Measurements from ENCODE around the gene CD40LG.
A peak's percentile ranks its signal among the peaks of the same experiment; 100 is the strongest.

Gene CD40LG

GRCh38 chrX:136647677-136648360, at the start of gene CD40LG:
TSS of gene CD40LG (plus strand) at chrX:136648158. CDS start at chrX:136648249, 91 bp downstream.
- DNase-seq (ENCODE audit: low spot score): no peak

DNA sequence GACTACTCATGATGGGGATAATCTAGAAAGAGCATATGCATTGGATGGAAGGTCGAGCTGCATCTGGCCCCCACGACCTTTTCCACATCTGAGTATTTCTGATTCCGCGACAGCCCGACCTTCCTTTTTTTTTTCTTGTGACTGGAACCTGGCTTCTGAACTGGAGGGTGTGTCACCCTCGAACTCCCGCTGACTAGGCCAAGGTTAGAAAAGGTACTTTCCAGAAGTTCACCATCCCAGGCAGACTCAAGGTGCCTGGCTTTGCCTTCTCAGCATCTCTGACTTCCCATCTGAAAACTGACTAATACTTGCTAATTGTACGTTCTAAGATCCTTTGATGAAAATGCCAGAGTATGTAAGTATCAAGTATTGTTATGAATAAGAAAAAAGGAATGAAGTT, 49.3 kb upstream of the CD40LG start:
- DNase-seq (ENCODE audit: low spot score): no peak

- no peak for DNase-seq (ENCODE audit: low spot score)
Measured at GRCh38 chrX:136600059-136600458, 47.9 kb upstream of the CD40LG start.

DNA sequence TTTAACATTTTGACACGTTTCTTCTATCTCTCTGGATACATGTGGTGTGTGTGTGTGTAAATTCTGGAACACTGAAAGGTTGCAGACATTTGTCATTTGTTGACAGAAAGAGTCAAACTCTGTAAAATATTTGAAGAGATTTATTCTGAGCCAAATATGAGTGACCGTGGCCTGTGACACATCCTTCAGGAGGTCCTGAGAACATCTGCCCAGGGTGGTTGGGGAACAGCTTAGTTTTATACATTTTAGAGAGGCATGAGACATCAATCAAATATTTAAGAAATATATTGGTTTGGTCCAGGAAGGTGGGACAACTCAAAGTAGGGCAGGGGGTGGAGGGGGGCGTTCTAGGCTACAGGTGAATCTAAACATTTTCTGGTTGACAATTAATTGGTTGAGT, 40.7 kb upstream of the CD40LG start:
- no peak for DNase-seq (ENCODE audit: low spot score)

DNA sequence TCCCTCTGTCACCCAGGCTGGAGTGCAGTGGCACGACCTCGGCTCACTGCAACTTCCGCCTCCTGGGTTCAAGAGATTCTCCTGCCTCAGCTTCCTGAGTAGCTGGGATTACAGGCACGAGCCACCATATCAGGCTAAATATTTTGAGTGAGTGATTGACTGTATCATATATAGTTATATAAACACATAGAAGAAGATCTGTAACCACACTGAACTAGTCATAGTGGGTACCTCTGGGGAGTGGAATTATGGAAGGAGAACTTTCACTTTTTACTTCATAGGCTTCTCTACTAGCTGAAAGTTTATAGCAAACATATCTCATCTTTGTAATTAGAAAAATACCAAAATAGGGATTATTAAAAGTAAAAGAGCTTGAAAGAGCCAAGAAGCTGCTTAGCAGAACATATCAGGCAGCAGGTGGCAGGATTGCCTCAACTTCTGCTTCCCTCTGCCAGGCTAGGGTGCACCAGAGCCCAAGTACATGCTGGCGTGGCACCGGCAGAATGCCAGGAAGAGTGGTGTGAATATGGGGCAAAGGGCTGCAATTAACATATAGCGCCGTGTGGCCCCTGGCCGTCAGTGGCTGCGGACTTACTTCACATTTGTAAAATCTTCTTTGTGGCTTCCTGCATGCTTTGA, 39.5 kb upstream of the CD40LG start:
- peak; percentile 13 for DNase-seq (ENCODE audit: low spot score)

GRCh38 chrX:136616987-136617685, 30.8 kb upstream of the CD40LG start:
- DNase-seq (ENCODE audit: low spot score): no peak

DNA sequence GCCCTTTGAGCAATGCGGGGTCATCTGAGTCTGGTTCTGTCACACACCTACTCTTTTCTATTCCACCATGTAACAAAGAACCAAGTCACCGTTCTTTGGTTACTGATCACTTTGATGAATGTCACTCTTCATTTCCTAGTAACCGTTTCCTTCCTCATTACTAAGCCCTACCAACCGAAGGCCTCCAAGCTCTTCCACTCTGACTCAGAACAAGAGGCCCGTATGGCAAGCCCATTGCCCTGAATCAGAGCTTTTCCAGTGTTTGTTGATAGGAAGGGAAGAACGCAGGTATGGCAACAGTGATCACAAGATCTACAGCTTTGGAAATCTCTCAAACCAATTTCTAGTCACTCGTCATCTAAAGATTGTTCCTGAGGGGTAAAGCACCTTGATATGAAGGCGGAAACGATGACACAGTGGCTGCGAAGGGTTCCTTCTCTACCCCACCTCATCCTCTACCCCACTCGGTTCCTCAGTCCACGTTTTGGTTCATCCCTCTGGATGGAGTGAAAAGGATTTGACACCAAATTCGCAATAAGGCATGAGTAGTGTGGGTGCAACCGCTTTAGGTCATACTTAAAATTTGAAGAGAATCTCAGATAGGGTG, 28.0 kb upstream of the CD40LG start:
- DNase-seq (ENCODE audit: low spot score): no peak

DNA sequence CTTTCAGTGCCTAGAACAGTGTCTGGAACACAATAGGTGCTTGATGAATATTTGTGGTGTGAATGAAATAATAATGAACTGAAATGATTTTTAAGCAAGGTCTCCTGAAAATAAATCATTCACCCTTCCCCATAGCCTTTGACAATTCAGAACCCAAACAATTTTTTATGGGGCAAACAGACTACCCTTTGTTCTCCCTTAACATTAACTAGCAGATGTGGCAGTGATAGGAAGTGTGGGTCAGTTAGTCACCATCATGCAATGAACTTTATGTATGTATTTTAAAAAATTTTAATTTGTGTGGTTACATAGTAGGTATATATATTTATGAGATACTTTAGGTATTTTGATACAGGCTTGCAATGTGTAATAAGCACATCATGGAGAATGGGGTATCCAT, 27.2 kb upstream of the CD40LG start:
- DNase-seq (ENCODE audit: low spot score): no peak

DNA sequence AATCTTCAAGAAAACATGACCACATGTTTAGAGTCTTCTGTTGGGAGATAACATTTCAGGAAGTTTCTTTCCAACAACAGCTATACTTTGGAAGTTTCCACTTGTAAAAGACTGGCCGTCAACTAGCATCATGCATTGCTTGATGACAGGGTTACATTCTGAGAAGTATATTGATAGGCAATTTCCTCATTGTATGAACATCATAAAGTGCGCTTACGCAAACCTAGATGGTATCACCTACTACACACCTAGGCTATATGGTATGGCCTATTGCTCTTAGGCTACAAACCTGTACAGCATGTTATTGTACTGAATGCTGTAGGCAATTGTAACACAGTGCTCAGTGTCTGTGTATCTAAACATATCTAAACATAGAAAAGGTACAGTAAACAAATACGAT, 25.4 kb upstream of the CD40LG start:
- no peak for DNase-seq (ENCODE audit: low spot score)

DNA sequence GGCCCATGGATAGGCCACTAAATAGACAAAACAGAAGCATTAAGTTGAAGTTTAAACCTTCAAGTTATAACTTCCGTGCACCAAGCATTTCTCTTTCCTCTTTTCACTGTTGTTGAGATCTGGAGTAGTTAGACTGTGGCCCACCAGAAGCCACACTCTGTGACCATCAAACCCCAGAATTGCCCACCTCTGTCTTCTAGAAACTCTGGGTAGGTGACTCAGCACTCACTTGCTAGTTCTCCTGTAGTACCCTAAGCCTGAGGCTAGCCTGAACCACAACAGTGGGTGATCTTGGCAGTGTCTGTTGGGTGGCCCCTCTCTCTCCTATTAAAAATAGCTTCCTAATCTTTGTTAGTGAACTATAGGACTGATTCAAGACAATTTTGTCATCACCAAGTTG, 24.6 kb upstream of the CD40LG start:
- DNase-seq (ENCODE audit: low spot score): no peak

DNA sequence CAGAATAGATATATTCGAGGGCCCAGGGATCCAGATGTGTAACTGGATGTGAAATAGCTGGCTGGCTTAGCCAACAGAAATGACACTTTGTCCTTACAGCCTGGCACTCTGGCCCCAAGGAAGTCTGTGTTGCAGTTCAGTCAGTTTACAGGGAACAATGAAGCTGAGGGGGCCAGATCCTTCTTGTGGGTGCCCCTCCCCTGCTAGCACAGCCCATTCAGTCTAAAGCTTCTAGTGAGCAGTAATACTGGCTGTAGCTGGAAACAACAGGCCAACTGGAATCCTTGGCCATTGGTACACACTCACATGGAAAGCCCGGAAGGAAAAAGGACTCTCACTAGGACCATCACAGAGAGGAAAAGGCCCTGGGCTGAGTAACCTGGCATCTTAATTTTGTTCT, 22.7 kb upstream of the CD40LG start:
- no peak for DNase-seq (ENCODE audit: low spot score)

- DNase-seq (ENCODE audit: low spot score): no peak
Measured at GRCh38 chrX:136626237-136626636, 21.7 kb upstream of the CD40LG start.

GRCh38 chrX:136626891-136627290, 21.1 kb upstream of the CD40LG start:
- DNase-seq (ENCODE audit: low spot score): no peak

DNA sequence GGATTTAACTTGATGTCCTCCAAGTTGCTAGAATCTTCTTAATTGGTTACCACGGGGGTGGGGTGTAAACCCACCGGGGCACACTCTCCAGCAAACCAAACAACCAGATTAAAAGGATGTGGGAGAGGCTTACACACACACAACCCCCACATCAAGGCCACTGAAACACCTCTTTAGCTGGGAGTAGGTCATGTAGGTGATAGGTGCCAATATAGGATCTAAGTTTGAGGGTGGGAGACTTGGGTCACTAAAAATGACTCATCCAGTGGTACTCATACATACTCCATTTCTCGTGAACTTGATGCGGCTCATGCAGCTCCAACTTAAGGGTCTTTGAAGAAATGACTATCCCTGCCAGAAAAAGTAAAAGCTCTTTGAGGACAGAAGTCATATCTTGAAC, 20.5 kb upstream of the CD40LG start:
- no peak for DNase-seq (ENCODE audit: low spot score)

GRCh38 chrX:136629084-136629750, 18.7 kb upstream of the CD40LG start:
- no peak for DNase-seq (ENCODE audit: low spot score)

DNA sequence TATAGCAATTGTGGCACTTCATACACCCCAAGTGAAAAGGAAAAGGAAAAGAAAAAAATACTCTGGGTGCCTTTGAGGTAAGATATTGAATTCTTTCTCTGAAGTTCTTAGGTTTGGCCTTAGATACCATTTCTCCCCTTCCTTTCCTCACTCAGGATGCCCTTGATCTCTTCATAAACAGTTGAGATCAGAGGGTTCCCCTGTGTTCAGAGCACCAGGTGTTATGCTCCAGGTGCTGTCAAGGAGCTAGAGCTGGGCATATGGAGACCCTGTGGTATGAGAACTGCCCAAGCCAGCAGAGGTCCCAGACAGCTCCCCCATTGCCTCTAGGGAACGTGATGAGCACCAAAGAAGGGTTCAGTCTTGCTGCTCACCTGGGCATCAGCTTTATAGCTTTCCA, 17.1 kb upstream of the CD40LG start:
- DNase-seq (ENCODE audit: low spot score): no peak

DNA sequence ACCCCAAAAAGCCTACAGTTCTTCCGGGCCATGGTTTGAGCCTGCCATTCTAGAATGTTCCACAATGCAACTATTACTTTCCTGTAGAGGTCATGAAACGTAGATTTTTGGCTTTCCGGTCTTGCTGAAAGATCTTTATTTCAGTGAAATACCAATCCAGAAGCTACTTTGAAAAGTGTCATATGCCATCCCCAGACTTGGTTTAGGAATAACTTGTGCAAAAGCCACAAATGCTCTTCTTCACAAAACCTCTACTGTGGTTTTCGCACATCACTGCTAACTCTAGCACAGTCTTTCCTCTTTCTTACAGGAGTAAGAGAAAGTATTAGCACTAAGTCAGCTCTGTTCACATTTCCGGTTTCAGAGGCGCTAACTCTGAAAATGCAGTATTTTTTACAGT, 12.7 kb upstream of the CD40LG start:
- no peak for DNase-seq (ENCODE audit: low spot score)

DNA sequence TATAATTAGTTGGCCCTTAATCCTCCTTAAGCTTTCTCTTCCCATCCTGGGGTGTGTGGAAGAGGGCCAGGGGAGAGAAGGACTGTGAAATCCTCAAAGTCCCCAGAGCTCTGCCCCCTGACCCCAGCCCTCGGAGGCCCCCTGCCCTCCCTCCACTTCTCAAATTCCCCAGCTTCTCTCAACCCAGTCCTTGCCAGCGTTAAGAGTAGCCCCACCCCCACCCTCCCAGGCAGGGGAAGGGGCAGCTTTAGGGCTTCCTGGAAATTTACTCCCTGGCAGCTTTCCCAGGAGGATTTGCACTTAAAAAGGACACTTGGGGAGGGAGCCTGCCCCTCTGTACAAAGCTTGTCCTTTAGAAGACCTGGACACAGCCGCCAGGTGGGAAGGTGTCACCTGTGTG, 11.8 kb upstream of the CD40LG start:
- DNase-seq (ENCODE audit: low spot score): peak; percentile 41

- DNase-seq (ENCODE audit: low spot score): no peak
Measured at GRCh38 chrX:136639506-136640176, 8.3 kb upstream of the CD40LG start.

GRCh38 chrX:136643243-136643642, 4.7 kb upstream of the CD40LG start:
- DNase-seq (ENCODE audit: low spot score): no peak

DNA sequence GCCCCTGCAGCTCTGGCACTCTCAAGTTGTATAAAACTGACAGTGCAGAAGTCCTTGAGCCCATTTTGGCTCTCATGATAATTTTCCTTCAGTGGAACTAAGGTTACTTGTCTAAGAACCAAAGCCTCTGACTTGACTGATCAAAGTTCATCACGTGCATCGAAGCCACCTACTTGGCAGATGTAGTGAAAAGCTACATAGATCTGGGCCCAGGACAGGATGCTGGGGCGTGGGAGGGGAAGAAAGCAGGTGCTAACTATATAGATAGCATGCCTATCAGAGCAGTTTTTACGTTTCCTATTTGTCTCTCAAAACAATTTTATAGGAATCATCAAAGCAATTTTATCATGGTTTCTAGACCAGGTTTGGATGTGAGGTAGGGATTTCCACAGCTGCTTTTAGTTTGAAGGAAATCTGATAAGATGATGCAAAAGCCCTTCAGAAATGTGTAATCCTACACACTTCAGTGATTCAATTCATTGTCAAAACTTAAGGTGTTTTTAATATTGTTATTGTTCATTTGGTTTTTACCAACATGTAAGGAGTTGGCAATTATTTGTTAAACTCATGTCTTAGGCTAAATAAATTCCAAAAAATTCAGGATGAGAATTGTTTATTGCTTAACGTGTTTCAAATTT, 1.2 kb upstream of the CD40LG start:
- DNase-seq (ENCODE audit: low spot score): no peak

All from iPS-NIHi11 (cell line).